MM.1S (cell line): ENCODE measurements around the gene MPZL2.

Experiments
- CTCF ChIP-seq: fragments of 300-600 bp; sonication (generic); IDR thresholded peaks from 2 replicates; pipeline ENCODE4 v1.5.1; 2016; ENCODE audit warnings: antibody characterized with exemption, low read length, mixed read lengths
- EZH2 ChIP-seq: fragments of 300-600 bp; sonication (generic); optimal IDR thresholded peaks from 2 replicates; pipeline ENCODE3; 2017; ENCODE audit warnings: low read depth, mild to moderate bottlenecking, antibody characterized with exemption, low read length, mixed read lengths
- EZH2phosphoT487 ChIP-seq: fragments of 300-600 bp; sonication (generic); IDR thresholded peaks from 2 replicates; pipeline ENCODE4 v1.6.1; 2018; ENCODE audit warnings: antibody characterized with exemption, low read length

- TF ChIP-seq CTCF (no peak), EZH2 (no peak), EZH2phosphoT487 (no peak)
Measured at GRCh38 chr11:118226781-118227180, 37.3 kb downstream of the MPZL2 start.
